MM.1S (cell line): ENCODE measurements around the gene NUDT21.

Experiments
- EZH2 ChIP-seq: fragments of 300-600 bp; sonication (generic); optimal IDR thresholded peaks from 2 replicates; pipeline ENCODE3; 2017; ENCODE audit warnings: low read depth, mild to moderate bottlenecking, antibody characterized with exemption, low read length, mixed read lengths
- EZH2phosphoT487 ChIP-seq: fragments of 300-600 bp; sonication (generic); IDR thresholded peaks from 2 replicates; pipeline ENCODE4 v1.6.1; 2018; ENCODE audit warnings: antibody characterized with exemption, low read length
- TF ChIP-seq, protein P1 (sequence below): fragments of 300-600 bp; sonication (generic); IDR thresholded peaks from 2 replicates; pipeline ENCODE4 v1.5.1; 2016; ENCODE audit warnings: antibody characterized with exemption, low read length, mixed read lengths

DNA sequence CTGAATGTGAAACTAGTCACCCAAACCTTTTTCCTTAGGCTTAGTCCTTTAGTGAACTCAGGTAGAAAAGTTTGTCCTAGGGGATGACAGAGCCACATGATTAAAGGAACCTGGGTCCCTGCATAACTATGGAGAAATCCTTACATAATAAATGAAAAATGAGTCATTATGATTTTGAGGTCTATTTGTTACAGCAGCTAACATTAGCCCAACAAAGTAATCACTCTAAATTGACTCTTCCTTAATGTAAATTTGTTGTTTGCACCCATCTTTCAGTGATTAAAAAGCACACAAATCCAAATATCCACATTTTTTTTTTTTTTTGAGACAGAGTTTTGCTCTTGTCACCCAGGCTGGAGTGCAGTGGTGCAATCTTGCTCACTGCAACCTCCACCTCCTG, 32.3 kb upstream of the NUDT21 start:
- TF ChIP-seq EZH2 (no peak), EZH2phosphoT487 (no peak)
- TF ChIP-seq, protein P1, sequence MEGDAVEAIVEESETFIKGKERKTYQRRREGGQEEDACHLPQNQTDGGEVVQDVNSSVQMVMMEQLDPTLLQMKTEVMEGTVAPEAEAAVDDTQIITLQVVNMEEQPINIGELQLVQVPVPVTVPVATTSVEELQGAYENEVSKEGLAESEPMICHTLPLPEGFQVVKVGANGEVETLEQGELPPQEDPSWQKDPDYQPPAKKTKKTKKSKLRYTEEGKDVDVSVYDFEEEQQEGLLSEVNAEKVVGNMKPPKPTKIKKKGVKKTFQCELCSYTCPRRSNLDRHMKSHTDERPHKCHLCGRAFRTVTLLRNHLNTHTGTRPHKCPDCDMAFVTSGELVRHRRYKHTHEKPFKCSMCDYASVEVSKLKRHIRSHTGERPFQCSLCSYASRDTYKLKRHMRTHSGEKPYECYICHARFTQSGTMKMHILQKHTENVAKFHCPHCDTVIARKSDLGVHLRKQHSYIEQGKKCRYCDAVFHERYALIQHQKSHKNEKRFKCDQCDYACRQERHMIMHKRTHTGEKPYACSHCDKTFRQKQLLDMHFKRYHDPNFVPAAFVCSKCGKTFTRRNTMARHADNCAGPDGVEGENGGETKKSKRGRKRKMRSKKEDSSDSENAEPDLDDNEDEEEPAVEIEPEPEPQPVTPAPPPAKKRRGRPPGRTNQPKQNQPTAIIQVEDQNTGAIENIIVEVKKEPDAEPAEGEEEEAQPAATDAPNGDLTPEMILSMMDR, result no peak
